HCT116 (cell line): ENCODE data around the gene KIF26B. TPM values are rescaled to one million over a fixed set of nuclear protein-coding genes. Genes with fewer than 3 reads are reported as not detected.

ENCODE experiments used
- ATAC-seq: fragments of 200-7000 bp; cut with Tn5 transposase; 2 replicates; pipeline ENCODE4 v1.9.1; 2020; ENCODE audit warnings: mild to moderate bottlenecking, moderate library complexity
- BruUV-seq: library from RNA; stranded (reverse); fragments of 400-500 nt; replicated peaks from 2 replicates; lab custom pipeline; 2021; lab: Mats Ljungman, UMichigan
- CTCF ChIA-PET: fragments of 300-600 bp; sonication (Branson Sonifier 250); formaldehyde crosslinking; loops from one replicate; lab custom pipeline; 2021; ENCODE audit warnings: antibody characterized with exemption; lab: Charles Lee
- POLR2A ChIA-PET: fragments of 300-600, 350-600 bp; sonication (Branson Sonifier 250); formaldehyde crosslinking; loops from one replicate; lab custom pipeline; 2021; ENCODE audit warnings: antibody characterized with exemption; lab: Charles Lee
- RAD21 ChIA-PET, 2 experiments: fragments of 300-600 bp; sonication (Branson Sonifier 250); formaldehyde crosslinking; loops; one replicate each; lab custom pipeline; 2023; ENCODE audit warnings: low total read pairs in 2 of 2; ENCODE audit not compliant: uncharacterized antibody in 2 of 2, unreplicated experiment in 2 of 2, low non-redundant PET in 1 of 2; lab: Charles Lee
- DNase-seq: peaks from one replicate; pipeline ENCODE4 v3.0.0-alpha.2; 2010; ENCODE audit warnings: low read depth, low spot score
- H2AFZ ChIP-seq: fragments of 200-600 bp; shearing (Covaris generic), sonication (generic); 2 replicates; pipeline ENCODE4 v1.6.1; 2017; ENCODE audit warnings: low read depth, mixed run types, mixed read lengths, antibody characterized with exemption, low read length; ENCODE audit not compliant: poor library complexity, severe bottlenecking
- H3K27ac ChIP-seq: 2 replicates; pipeline ENCODE4 v1.5.1; 2012; ENCODE audit warnings: low read depth, low read length
- H3K27me3 ChIP-seq: fragments of 200-600 bp; sonication (generic); 2 replicates; pipeline ENCODE4 v1.6.1; 2016; ENCODE audit warnings: mixed run types, low read length, mixed read lengths; ENCODE audit not compliant: insufficient read depth
- H3K36me3 ChIP-seq, 2 experiments: fragments of 200-500 bp in 1 of 2; fragments of 200-600 bp in 1 of 2; sonication (Bioruptor generic) in 1 of 2; sonication (generic) in 1 of 2; 2 replicates each; pipeline versions ENCODE4 v1.5.1 to v1.6.1; 2014 to 2016; ENCODE audit warnings: low read length in 2 of 2, inconsistent platforms in 1 of 2, mixed read lengths in 1 of 2, mixed run types in 1 of 2; ENCODE audit not compliant: insufficient read depth in 2 of 2, control insufficient read depth in 1 of 2
- H3K4me1 ChIP-seq, 2 experiments: fragments of 200-600 bp in 1 of 2; sonication (generic) in 1 of 2; 2 replicates each; pipeline versions ENCODE4 v1.5.1 to v1.6.1; 2012 to 2017; ENCODE audit warnings: low read length in 2 of 2, inconsistent platforms in 1 of 2, mild to moderate bottlenecking in 1 of 2, mixed read lengths in 1 of 2, mixed run types in 1 of 2, moderate library complexity in 1 of 2; ENCODE audit not compliant: insufficient read depth in 2 of 2, control insufficient read depth in 1 of 2
- H3K4me2 ChIP-seq: fragments of 200-600 bp; sonication (generic); 2 replicates; pipeline ENCODE4 v1.6.1; 2017; ENCODE audit warnings: mixed run types, low read length, mixed read lengths
- H3K4me3 ChIP-seq, 2 experiments: fragments of 200-600 bp in 1 of 2; sonication (generic) in 1 of 2; replicated peaks in 1 of 2; 2 replicates each; pipeline ENCODE4 v1.5.1; 2011 to 2016; ENCODE audit warnings: low read length in 2 of 2, control low read depth in 1 of 2, low read depth in 1 of 2, mild to moderate bottlenecking in 1 of 2, mixed read lengths in 1 of 2, mixed run types in 1 of 2
- H3K79me2 ChIP-seq: fragments of 200-600 bp; sonication (generic); 2 replicates; pipeline ENCODE4 v1.6.1; 2017; ENCODE audit warnings: mild to moderate bottlenecking, mixed run types, low read length, moderate library complexity, mixed read lengths; ENCODE audit not compliant: insufficient read depth
- H3K9ac ChIP-seq: fragments of 200-600 bp; sonication (generic); 2 replicates; pipeline ENCODE4 v1.6.1; 2016; ENCODE audit warnings: low read length, mixed read lengths
- H3K9me2 ChIP-seq: fragments of 200-600 bp; sonication (generic), shearing (Covaris generic); 2 replicates; pipeline ENCODE4 v1.6.1; 2017; ENCODE audit warnings: mixed run types, mild to moderate bottlenecking, moderate library complexity; ENCODE audit not compliant: insufficient read depth
- H3K9me3 ChIP-seq, 2 experiments: fragments of 200-500 bp in 1 of 2; fragments of 200-600 bp in 1 of 2; sonication (Bioruptor generic) in 1 of 2; sonication (generic) in 1 of 2; 2 replicates each; pipeline ENCODE4 v1.6.1; 2014 to 2017; ENCODE audit warnings: low read length in 2 of 2, mixed read lengths in 2 of 2, inconsistent platforms in 1 of 2, low read depth in 1 of 2, mild to moderate bottlenecking in 1 of 2, mixed run types in 1 of 2, moderate library complexity in 1 of 2; ENCODE audit not compliant: control insufficient read depth in 1 of 2, insufficient read depth in 1 of 2
- H4K20me1 ChIP-seq: fragments of 200-600 bp; sonication (generic), shearing (Covaris generic); 2 replicates; pipeline ENCODE4 v1.6.1; 2017; ENCODE audit warnings: mixed run types, mild to moderate bottlenecking, moderate library complexity; ENCODE audit not compliant: insufficient read depth
- CBX3 ChIP-seq: IDR thresholded peaks from 2 replicates; pipeline ENCODE4 v1.6.1; 2012; ENCODE audit warnings: low read depth
- CEBPB ChIP-seq: IDR thresholded peaks from 2 replicates; pipeline ENCODE4 v1.6.1; 2012; ENCODE audit warnings: low read depth
- EGR1 ChIP-seq: IDR thresholded peaks from 2 replicates; pipeline ENCODE4 v1.6.1; 2012; ENCODE audit warnings: low read depth
- ELF1 ChIP-seq: IDR thresholded peaks from 2 replicates; pipeline ENCODE4 v1.6.1; 2012; ENCODE audit warnings: low read depth, borderline replicate concordance
- EZH2 ChIP-seq: fragments of 200-600 bp; sonication (generic); IDR thresholded peaks from 2 replicates; pipeline ENCODE4 v1.6.1; 2017; ENCODE audit warnings: antibody characterized with exemption, mixed run types
- FOSL1 ChIP-seq: IDR thresholded peaks from 2 replicates; pipeline ENCODE4 v1.6.1; 2012; ENCODE audit warnings: low read depth
- POLR2A ChIP-seq: IDR thresholded peaks from 2 replicates; pipeline ENCODE4 v1.7.0; 2011; ENCODE audit warnings: borderline replicate concordance; ENCODE audit not compliant: insufficient read depth, insufficient read length; ENCODE audit errors: extremely low read depth
- SIN3A ChIP-seq: IDR thresholded peaks from 2 replicates; pipeline ENCODE4 v1.6.1; 2012; ENCODE audit warnings: low read depth
- SP1 ChIP-seq: IDR thresholded peaks from 2 replicates; pipeline ENCODE4 v1.6.1; 2012; ENCODE audit warnings: low read depth
- TCF7L2 ChIP-seq: IDR thresholded peaks from 2 replicates; pipeline ENCODE4 v1.7.0; 2011; ENCODE audit warnings: borderline replicate concordance, inconsistent platforms; ENCODE audit not compliant: insufficient read depth, insufficient read length; ENCODE audit errors: extremely low read depth
- YY1 ChIP-seq: IDR thresholded peaks from 2 replicates; pipeline ENCODE4 v1.6.1; 2011; ENCODE audit warnings: low read length, low read depth, moderate library complexity, mild to moderate bottlenecking; ENCODE audit not compliant: insufficient replicate concordance; ENCODE audit errors: extremely low read depth
- ZFX ChIP-seq: fragments of 450-650 bp; IDR thresholded peaks from 2 replicates; pipeline ENCODE4 v1.6.1; 2017
- ZNF274 ChIP-seq: fragments of 200-500 bp; sonication (Bioruptor generic); IDR thresholded peaks from 2 replicates; pipeline ENCODE4 v1.6.1; 2014; ENCODE audit warnings: mild to moderate bottlenecking, low read depth, low read length, inconsistent platforms
- intact Hi-C: fragments of 100-400 bp; cut with micrococcal nuclease; formaldehyde crosslinking; loops from 2 replicates; pipeline ENCODE4 v1.10.0; 2022
- total RNA-seq: library from RNA; stranded (reverse); gene quantifications from one replicate; pipeline ENCODE4 v1.2.1, GENCODE V29; 2021; ENCODE audit not compliant: unreplicated experiment
- TF ChIP-seq, protein P1 (sequence below): IDR thresholded peaks from 2 replicates; pipeline ENCODE4 v1.6.1; 2012; ENCODE audit warnings: low read depth
- TF ChIP-seq, protein P2 (sequence below): IDR thresholded peaks from 2 replicates; pipeline ENCODE4 v1.6.1; 2012
- TF ChIP-seq, protein P3 (sequence below): IDR thresholded peaks from 2 replicates; pipeline ENCODE4 v1.6.1; 2011; ENCODE audit warnings: mild to moderate bottlenecking, low read length, moderate library complexity; ENCODE audit not compliant: insufficient replicate concordance; ENCODE audit errors: extremely low read depth
- TF ChIP-seq, protein P4 (sequence below): IDR thresholded peaks from 2 replicates; pipeline ENCODE4 v1.6.1; 2012
- TF ChIP-seq, protein P5 (sequence below), 3 experiments: fragments of 200-600 bp in 1 of 3; sonication (generic) in 1 of 3; IDR thresholded peaks in 2 of 3; conservative IDR thresholded peaks in 1 of 3; 2 replicates each; pipeline ENCODE4 v1.5.1; 2012 to 2017; ENCODE audit warnings: low read depth in 2 of 3, low read length in 2 of 3, antibody characterized with exemption in 1 of 3, borderline replicate concordance in 1 of 3, control low read depth in 1 of 3, mild to moderate bottlenecking in 1 of 3, mixed read lengths in 1 of 3, mixed run types in 1 of 3, moderate library complexity in 1 of 3; ENCODE audit not compliant: insufficient read depth in 1 of 3

KIF26B gene
- total RNA-seq, 1 experiment from 2014 or later, result 0.49 TPM

DNA sequence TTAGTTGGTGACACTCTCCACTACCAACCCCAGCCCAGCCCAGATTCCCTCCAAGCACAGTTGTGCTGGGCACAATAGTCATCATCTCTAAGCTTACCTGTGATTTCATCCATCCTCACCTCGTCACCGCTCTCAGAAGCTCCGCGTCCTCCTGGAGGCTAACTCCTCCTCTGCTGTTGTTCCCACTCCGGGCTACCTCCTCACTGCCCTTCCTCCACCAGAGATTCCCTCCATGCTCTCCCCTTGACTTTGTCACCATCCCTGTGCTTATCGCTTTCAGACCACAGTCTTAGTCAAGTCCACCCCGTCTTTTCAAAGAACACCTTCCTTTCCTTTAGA lies 47.0 kb upstream of the KIF26B start:
- no peaks in the 10 kb centered on the region for H3K79me2 ChIP-seq
- ATAC-seq (no peak), DNase-seq (no peak)
- TF ChIP-seq, protein P1, sequence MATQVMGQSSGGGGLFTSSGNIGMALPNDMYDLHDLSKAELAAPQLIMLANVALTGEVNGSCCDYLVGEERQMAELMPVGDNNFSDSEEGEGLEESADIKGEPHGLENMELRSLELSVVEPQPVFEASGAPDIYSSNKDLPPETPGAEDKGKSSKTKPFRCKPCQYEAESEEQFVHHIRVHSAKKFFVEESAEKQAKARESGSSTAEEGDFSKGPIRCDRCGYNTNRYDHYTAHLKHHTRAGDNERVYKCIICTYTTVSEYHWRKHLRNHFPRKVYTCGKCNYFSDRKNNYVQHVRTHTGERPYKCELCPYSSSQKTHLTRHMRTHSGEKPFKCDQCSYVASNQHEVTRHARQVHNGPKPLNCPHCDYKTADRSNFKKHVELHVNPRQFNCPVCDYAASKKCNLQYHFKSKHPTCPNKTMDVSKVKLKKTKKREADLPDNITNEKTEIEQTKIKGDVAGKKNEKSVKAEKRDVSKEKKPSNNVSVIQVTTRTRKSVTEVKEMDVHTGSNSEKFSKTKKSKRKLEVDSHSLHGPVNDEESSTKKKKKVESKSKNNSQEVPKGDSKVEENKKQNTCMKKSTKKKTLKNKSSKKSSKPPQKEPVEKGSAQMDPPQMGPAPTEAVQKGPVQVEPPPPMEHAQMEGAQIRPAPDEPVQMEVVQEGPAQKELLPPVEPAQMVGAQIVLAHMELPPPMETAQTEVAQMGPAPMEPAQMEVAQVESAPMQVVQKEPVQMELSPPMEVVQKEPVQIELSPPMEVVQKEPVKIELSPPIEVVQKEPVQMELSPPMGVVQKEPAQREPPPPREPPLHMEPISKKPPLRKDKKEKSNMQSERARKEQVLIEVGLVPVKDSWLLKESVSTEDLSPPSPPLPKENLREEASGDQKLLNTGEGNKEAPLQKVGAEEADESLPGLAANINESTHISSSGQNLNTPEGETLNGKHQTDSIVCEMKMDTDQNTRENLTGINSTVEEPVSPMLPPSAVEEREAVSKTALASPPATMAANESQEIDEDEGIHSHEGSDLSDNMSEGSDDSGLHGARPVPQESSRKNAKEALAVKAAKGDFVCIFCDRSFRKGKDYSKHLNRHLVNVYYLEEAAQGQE, result no peak
- TF ChIP-seq TCF7L2 (no peak), CEBPB (no peak), ZFX (no peak), SIN3A (no peak), POLR2A (no peak), FOSL1 (no peak), SP1 (no peak), EGR1 (no peak), ELF1 (no peak), YY1 (no peak), EZH2 (no peak), CBX3 (no peak), ZNF274 (no peak)
- TF ChIP-seq, protein P2, sequence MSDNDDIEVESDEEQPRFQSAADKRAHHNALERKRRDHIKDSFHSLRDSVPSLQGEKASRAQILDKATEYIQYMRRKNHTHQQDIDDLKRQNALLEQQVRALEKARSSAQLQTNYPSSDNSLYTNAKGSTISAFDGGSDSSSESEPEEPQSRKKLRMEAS, result no peak
- TF ChIP-seq, protein P3, sequence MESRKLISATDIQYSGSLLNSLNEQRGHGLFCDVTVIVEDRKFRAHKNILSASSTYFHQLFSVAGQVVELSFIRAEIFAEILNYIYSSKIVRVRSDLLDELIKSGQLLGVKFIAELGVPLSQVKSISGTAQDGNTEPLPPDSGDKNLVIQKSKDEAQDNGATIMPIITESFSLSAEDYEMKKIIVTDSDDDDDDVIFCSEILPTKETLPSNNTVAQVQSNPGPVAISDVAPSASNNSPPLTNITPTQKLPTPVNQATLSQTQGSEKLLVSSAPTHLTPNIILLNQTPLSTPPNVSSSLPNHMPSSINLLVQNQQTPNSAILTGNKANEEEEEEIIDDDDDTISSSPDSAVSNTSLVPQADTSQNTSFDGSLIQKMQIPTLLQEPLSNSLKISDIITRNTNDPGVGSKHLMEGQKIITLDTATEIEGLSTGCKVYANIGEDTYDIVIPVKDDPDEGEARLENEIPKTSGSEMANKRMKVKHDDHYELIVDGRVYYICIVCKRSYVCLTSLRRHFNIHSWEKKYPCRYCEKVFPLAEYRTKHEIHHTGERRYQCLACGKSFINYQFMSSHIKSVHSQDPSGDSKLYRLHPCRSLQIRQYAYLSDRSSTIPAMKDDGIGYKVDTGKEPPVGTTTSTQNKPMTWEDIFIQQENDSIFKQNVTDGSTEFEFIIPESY, result no peak
- TF ChIP-seq, protein P4, sequence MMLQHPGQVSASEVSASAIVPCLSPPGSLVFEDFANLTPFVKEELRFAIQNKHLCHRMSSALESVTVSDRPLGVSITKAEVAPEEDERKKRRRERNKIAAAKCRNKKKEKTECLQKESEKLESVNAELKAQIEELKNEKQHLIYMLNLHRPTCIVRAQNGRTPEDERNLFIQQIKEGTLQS, result no peak
- TF ChIP-seq, protein P5, sequence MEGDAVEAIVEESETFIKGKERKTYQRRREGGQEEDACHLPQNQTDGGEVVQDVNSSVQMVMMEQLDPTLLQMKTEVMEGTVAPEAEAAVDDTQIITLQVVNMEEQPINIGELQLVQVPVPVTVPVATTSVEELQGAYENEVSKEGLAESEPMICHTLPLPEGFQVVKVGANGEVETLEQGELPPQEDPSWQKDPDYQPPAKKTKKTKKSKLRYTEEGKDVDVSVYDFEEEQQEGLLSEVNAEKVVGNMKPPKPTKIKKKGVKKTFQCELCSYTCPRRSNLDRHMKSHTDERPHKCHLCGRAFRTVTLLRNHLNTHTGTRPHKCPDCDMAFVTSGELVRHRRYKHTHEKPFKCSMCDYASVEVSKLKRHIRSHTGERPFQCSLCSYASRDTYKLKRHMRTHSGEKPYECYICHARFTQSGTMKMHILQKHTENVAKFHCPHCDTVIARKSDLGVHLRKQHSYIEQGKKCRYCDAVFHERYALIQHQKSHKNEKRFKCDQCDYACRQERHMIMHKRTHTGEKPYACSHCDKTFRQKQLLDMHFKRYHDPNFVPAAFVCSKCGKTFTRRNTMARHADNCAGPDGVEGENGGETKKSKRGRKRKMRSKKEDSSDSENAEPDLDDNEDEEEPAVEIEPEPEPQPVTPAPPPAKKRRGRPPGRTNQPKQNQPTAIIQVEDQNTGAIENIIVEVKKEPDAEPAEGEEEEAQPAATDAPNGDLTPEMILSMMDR (IDR thresholded peaks at IDR 0.05 in 2 of 3, conservative IDR thresholded peaks at IDR 0.05 in 1 of 3; ENCODE audit: borderline replicate concordance in 1 of 3, insufficient read depth in 1 of 3, low read depth in 2 of 3, low read length in 2 of 3), result no peak
- ChIA-PET CTCF (no interaction called here), RAD21 (no interaction called here), POLR2A (no interaction called here)
- BruUV-seq, result no TSS peak
- H3K4me2 ChIP-seq, result no peak overlapping the region
- no peaks in the 10 kb centered on the region for H3K9me2 ChIP-seq
- H3K9me3 ChIP-seq, result no peaks in the 10 kb centered on the region
- no peak overlapping the region for H3K4me3 ChIP-seq
- no peaks in the 10 kb centered on the region; a peak in 1 of 4 replicates for H3K4me1 ChIP-seq
- H3K36me3 ChIP-seq, result no peaks in the 10 kb centered on the region
- no peak overlapping the region for H3K27ac ChIP-seq
- H3K9ac ChIP-seq, result no peak overlapping the region
- no peak overlapping the region for H2AFZ ChIP-seq
- H4K20me1 ChIP-seq, result no peaks in the 10 kb centered on the region
- intact Hi-C loops, result no loop called here
- no peaks in the 10 kb centered on the region for H3K27me3 ChIP-seq
